ENCODE results near the gene YWHAQ. TPM values are rescaled to one million over a fixed set of nuclear protein-coding genes. Genes with fewer than 3 reads are reported as not detected.

YWHAQ gene
- total RNA-seq, 1 donor from 2014 or later, result 533 TPM

DNA sequence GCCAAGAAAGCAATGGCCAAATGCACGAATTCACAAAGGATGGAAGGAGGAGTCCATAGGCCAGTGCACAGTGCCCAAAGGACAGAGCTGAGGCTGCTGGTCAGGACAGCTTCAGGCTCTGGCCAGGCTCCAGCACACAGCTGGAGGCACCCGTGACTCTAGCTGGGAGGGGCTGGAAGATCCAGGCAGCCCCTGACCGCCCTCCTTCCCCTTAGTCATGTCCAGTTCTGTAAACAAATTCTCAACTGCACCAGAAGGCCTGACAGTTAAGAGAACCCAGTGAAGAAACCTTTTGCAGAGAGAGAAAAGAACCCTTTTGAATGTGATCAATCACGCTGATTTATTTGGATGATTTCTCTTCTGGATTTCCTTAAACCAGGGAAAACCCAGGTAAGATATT is 7.7 kb upstream of the YWHAQ start:
- H3K9me3 Mint-ChIP-seq (ENCODE audit: unreplicated experiment), result peaks cover 8% of the 10 kb centered on the region
- peaks cover 6% of the 10 kb centered on the region for H3K4me1 Mint-ChIP-seq (ENCODE audit: low read depth, unreplicated experiment)
- no peak for DNase-seq
- H3K27ac Mint-ChIP-seq (ENCODE audit: unreplicated experiment), result no peak overlapping the region
- H3K27me3 Mint-ChIP-seq (ENCODE audit: unreplicated experiment), result peaks cover 5% of the 10 kb centered on the region
- H3K36me3 Mint-ChIP-seq (ENCODE audit: unreplicated experiment), result no peaks in the 10 kb centered on the region
- TF ChIP-seq, protein P1, sequence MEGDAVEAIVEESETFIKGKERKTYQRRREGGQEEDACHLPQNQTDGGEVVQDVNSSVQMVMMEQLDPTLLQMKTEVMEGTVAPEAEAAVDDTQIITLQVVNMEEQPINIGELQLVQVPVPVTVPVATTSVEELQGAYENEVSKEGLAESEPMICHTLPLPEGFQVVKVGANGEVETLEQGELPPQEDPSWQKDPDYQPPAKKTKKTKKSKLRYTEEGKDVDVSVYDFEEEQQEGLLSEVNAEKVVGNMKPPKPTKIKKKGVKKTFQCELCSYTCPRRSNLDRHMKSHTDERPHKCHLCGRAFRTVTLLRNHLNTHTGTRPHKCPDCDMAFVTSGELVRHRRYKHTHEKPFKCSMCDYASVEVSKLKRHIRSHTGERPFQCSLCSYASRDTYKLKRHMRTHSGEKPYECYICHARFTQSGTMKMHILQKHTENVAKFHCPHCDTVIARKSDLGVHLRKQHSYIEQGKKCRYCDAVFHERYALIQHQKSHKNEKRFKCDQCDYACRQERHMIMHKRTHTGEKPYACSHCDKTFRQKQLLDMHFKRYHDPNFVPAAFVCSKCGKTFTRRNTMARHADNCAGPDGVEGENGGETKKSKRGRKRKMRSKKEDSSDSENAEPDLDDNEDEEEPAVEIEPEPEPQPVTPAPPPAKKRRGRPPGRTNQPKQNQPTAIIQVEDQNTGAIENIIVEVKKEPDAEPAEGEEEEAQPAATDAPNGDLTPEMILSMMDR (IDR thresholded peaks at IDR 0.05; ENCODE audit: partially characterized antibody, unreplicated experiment), result no peak
- H3K4me3 Mint-ChIP-seq (ENCODE audit: unreplicated experiment), result no peak overlapping the region

DNA sequence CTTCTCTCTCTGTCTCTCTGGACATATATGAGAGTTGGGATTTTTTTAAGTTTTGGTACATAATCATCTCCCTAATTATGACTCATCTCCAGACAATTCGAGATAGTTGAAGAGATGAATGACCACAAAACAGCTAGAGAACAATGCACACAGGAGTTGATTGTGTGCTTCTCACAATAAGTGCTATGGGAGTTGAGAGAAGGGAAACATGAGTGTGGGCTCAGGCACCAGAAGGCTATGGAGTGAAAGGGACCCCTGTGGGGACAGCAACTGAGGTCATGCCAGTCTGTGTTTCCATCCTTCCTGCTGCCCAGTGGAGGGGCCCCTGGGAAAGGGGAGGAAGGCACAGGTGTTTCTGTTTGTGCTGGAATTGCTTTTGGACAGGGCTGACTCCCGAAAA is 6.5 kb upstream of the YWHAQ start:
- H3K27ac Mint-ChIP-seq (ENCODE audit: unreplicated experiment), result no peak overlapping the region
- H3K4me3 Mint-ChIP-seq (ENCODE audit: unreplicated experiment), result no peak overlapping the region
- H3K9me3 Mint-ChIP-seq (ENCODE audit: unreplicated experiment), result peaks cover 8% of the 10 kb centered on the region
- no peak for DNase-seq
- peaks cover 12% of the 10 kb centered on the region for H3K4me1 Mint-ChIP-seq (ENCODE audit: low read depth, unreplicated experiment)
- no peaks in the 10 kb centered on the region for H3K36me3 Mint-ChIP-seq (ENCODE audit: unreplicated experiment)
- peaks cover 3% of the 10 kb centered on the region for H3K27me3 Mint-ChIP-seq (ENCODE audit: unreplicated experiment)
- TF ChIP-seq, protein P1 (IDR thresholded peaks at IDR 0.05; ENCODE audit: partially characterized antibody, unreplicated experiment), result no peak

DNA sequence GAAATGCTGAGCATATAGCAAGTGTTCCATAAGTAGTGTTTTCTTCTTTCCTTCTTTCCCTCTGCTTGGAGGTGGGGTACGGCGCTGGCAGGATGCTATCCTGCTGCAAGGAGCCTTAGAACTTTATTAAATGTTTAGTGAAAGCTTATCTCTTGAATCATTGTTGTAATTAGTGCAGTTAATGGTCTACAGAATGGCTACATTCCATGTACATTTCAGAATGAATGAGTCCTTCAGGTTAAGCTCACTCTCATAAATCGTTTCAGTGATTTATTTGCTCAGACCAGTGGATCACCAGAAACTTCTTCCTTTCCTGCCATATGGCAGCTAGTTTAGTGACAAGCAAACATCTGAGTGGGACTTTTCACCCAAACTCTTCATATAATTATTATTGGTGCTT is 3.3 kb upstream of the YWHAQ start:
- H3K27ac Mint-ChIP-seq (ENCODE audit: unreplicated experiment), result no peak overlapping the region
- peaks cover 19% of the 10 kb centered on the region for H3K9me3 Mint-ChIP-seq (ENCODE audit: unreplicated experiment)
- peaks cover 7% of the 10 kb centered on the region for H3K27me3 Mint-ChIP-seq (ENCODE audit: unreplicated experiment)
- peaks cover 24% of the 10 kb centered on the region for H3K4me1 Mint-ChIP-seq (ENCODE audit: low read depth, unreplicated experiment)
- TF ChIP-seq, protein P1 (IDR thresholded peaks at IDR 0.05; ENCODE audit: partially characterized antibody, unreplicated experiment), result no peak
- no peak for DNase-seq
- H3K4me3 Mint-ChIP-seq (ENCODE audit: unreplicated experiment), result no peak overlapping the region
- no peaks in the 10 kb centered on the region for H3K36me3 Mint-ChIP-seq (ENCODE audit: unreplicated experiment)

DNA sequence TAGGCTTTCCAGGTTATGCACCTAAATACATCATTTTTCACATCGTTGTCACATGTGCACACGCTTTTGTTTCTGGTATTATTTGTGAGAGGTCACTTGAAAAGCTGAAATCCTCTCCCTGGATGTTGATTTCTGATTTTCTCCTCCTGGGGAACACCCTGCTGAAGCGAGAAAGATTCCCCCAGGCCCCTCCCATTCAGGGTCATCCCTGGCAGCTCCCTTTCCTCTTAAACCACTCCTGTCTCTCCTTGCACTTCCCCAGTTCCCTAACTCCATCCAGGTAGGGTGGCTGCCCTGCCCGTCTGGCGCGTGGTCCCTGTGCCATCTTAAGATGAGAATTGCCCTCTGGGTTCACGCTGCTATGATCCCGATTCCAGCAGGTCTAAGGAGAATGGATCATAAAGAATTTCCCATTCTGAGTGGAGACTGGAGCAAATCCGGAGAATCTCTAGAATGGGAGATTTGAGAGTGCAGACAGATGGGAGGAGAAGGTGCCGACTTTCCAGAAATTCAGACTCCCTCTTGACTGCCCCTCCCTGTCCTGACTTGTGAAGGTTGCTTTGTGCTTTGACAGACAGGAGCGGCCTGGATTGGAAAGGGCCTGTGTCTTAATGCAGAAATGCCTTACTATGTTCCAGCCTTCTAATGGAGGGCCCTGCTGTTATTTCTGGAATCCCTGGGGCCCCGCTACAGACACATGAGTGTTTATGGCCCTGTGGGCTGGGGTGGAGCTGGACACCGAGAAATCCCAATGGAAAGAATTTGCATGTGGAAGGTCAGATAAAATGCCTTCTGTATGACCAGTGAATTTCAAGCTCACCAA is 1.3 kb upstream of the YWHAQ start:
- H3K9me3 Mint-ChIP-seq (ENCODE audit: unreplicated experiment), result peaks cover 19% of the 10 kb centered on the region
- H3K4me1 Mint-ChIP-seq (ENCODE audit: low read depth, unreplicated experiment), result peaks cover 37% of the 10 kb centered on the region
- peaks cover 7% of the 10 kb centered on the region for H3K36me3 Mint-ChIP-seq (ENCODE audit: unreplicated experiment)
- peaks cover 5% of the 10 kb centered on the region for H3K27me3 Mint-ChIP-seq (ENCODE audit: unreplicated experiment)
- TF ChIP-seq, protein P1 (IDR thresholded peaks at IDR 0.05; ENCODE audit: partially characterized antibody, unreplicated experiment), result no peak
- peak overlapping the region; percentile 88 for H3K4me3 Mint-ChIP-seq (ENCODE audit: unreplicated experiment)
- H3K27ac Mint-ChIP-seq (ENCODE audit: unreplicated experiment), result peak overlapping the region; percentile 98
- peak; percentile 65 for DNase-seq

DNA sequence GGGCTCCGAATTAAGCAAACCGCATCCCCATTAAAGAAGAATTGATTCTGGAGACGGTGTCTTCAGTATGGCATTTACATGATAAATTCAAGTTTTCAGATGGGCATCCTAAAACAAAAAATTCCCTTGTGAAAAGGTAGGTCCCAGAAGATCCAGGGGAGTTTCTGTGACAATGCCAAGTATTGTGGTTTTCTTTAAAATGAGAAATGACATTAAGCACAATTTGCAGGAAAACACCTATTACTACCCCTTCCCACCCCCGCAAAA is 689 bp upstream of the YWHAQ start:
- peaks cover 19% of the 10 kb centered on the region for H3K9me3 Mint-ChIP-seq (ENCODE audit: unreplicated experiment)
- no peak for DNase-seq

More for the DNA sequence above, 689 bp upstream of the YWHAQ start:
- Mint-ChIP-seq H3K36me3 (ENCODE audit: unreplicated experiment) (peaks cover 7% of the 10 kb centered on the region), H3K4me1 (ENCODE audit: low read depth, unreplicated experiment) (peaks cover 41% of the 10 kb centered on the region), H3K4me3 (ENCODE audit: unreplicated experiment) (peak overlapping the region; percentile 88), H3K27me3 (ENCODE audit: unreplicated experiment) (peaks cover 5% of the 10 kb centered on the region), H3K27ac (ENCODE audit: unreplicated experiment) (peak overlapping the region; percentile 98)
- TF ChIP-seq, protein P1 (IDR thresholded peaks at IDR 0.05; ENCODE audit: partially characterized antibody, unreplicated experiment), result no peak
